ENCODE data around the gene UBE2J2.

DNA sequence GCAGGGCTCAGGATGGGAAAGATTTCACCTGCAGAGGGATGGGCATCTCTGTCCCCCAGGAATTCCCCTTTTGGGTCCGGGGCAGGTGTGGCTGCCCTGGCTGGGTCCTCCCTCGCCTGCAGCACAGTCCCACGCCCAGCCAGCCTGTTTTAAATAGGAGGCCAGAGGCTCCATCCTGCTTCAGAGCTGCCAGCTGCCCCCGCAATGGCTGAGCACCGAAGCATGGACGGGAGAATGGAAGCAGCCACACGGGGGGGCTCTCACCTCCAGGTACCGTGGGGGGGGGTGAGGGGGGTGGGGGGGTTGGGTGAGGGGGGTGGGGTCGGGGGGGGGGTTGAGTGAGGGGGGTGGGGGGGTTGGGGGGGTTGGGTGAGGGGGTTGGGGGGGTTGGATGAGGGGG, 10.2 kb upstream of the UBE2J2 start:
- TF ChIP-seq SIN3A (IDR thresholded peaks at IDR 0.05; ENCODE audit: borderline replicate concordance, low read depth, low read length) (no peak), RXRA (IDR thresholded peaks at IDR 0.05; ENCODE audit: borderline replicate concordance, low read depth) (no peak), YY1 (IDR thresholded peaks at IDR 0.05; ENCODE audit: low read depth) (no peak), RAD21 (IDR thresholded peaks at IDR 0.05; ENCODE audit: low read length) (no peak), MXI1 (IDR thresholded peaks at IDR 0.05; ENCODE audit: low read depth, low read length) (no peak), POLR2AphosphoS5 (IDR thresholded peaks at IDR 0.05; ENCODE audit: low read depth, low read length) (no peak), TAF1 (IDR thresholded peaks at IDR 0.05; ENCODE audit: borderline replicate concordance, low read depth, low read length) (no peak)
- TF ChIP-seq, protein P1, sequence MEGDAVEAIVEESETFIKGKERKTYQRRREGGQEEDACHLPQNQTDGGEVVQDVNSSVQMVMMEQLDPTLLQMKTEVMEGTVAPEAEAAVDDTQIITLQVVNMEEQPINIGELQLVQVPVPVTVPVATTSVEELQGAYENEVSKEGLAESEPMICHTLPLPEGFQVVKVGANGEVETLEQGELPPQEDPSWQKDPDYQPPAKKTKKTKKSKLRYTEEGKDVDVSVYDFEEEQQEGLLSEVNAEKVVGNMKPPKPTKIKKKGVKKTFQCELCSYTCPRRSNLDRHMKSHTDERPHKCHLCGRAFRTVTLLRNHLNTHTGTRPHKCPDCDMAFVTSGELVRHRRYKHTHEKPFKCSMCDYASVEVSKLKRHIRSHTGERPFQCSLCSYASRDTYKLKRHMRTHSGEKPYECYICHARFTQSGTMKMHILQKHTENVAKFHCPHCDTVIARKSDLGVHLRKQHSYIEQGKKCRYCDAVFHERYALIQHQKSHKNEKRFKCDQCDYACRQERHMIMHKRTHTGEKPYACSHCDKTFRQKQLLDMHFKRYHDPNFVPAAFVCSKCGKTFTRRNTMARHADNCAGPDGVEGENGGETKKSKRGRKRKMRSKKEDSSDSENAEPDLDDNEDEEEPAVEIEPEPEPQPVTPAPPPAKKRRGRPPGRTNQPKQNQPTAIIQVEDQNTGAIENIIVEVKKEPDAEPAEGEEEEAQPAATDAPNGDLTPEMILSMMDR (IDR thresholded peaks at IDR 0.05): no peak

Measured in SK-N-SH (cell line).